GM13976 (cell line): ENCODE data around the gene FEN1.
A peak's percentile ranks its signal among the peaks of the same experiment; 100 is the strongest.

Experiments used
- DNase-seq: peaks from one replicate; pipeline ENCODE4 v3.0.0; 2012; ENCODE audit warnings: low spot score
- in situ Hi-C: fragments of 300-500 bp; cut with MboI; formaldehyde crosslinking; loops from one replicate; pipeline ENCODE4 v1.12.0; 2022; ENCODE audit warnings: low sequenced_read_pairs, mixed read lengths, inconsistent platforms; ENCODE audit not compliant: unreplicated experiment
- TF ChIP-seq, protein P1 (sequence below): IDR thresholded peaks from 2 replicates; pipeline ENCODE4 v1.5.1; 2012; ENCODE audit warnings: borderline replicate concordance, mild to moderate bottlenecking; ENCODE audit not compliant: insufficient read depth; ENCODE audit errors: extremely low read depth, missing control alignments, control extremely low read depth

FEN1 gene

DNA sequence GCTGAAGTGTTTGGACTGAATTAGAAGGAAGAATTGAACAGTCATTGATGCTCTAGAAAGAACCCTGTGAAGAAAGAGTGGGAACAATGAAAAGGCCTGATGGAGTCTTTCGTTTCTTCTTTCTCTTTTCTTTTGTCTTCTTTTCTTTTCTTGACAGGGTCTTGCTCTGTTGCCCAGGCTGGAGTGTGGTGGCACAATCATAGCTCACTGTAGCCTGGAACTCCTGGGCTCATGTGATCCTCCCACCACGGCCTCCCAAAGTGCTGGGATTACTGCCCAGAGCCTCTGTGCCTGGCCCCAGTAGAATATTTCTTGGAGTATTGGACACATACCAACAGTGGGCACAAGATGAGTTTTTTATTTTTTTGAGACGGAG lies 1.1 kb downstream of the FEN1 start:
- in situ Hi-C loops = loop anchor here (10.0 kb wide), 1 partner anchor 281 kb away; no protein-coding TSS in a partner anchor
- no peak for DNase-seq
- TF ChIP-seq, protein P1, sequence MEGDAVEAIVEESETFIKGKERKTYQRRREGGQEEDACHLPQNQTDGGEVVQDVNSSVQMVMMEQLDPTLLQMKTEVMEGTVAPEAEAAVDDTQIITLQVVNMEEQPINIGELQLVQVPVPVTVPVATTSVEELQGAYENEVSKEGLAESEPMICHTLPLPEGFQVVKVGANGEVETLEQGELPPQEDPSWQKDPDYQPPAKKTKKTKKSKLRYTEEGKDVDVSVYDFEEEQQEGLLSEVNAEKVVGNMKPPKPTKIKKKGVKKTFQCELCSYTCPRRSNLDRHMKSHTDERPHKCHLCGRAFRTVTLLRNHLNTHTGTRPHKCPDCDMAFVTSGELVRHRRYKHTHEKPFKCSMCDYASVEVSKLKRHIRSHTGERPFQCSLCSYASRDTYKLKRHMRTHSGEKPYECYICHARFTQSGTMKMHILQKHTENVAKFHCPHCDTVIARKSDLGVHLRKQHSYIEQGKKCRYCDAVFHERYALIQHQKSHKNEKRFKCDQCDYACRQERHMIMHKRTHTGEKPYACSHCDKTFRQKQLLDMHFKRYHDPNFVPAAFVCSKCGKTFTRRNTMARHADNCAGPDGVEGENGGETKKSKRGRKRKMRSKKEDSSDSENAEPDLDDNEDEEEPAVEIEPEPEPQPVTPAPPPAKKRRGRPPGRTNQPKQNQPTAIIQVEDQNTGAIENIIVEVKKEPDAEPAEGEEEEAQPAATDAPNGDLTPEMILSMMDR = no peak

GRCh38 chr11:61794579-61794978 lies 1.9 kb downstream of the FEN1 start:
- TF ChIP-seq, protein P1 = no peak
- DNase-seq = no peak
- in situ Hi-C loops = loop anchor here (10.0 kb wide), 1 partner anchor 280 kb away; no protein-coding TSS in a partner anchor

GRCh38 chr11:61795459-61795858 lies 2.7 kb downstream of the FEN1 start:
- no peak for DNase-seq
- in situ Hi-C loops = loop anchor here (10.0 kb wide), 1 partner anchor 279 kb away; no protein-coding TSS in a partner anchor
- TF ChIP-seq, protein P1 = no peak

DNA sequence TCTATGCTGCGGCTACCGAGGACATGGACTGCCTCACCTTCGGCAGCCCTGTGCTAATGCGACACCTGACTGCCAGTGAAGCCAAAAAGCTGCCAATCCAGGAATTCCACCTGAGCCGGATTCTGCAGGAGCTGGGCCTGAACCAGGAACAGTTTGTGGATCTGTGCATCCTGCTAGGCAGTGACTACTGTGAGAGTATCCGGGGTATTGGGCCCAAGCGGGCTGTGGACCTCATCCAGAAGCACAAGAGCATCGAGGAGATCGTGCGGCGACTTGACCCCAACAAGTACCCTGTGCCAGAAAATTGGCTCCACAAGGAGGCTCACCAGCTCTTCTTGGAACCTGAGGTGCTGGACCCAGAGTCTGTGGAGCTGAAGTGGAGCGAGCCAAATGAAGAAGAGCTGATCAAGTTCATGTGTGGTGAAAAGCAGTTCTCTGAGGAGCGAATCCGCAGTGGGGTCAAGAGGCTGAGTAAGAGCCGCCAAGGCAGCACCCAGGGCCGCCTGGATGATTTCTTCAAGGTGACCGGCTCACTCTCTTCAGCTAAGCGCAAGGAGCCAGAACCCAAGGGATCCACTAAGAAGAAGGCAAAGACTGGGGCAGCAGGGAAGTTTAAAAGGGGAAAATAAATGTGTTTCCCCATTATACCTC lies 3.3 kb downstream of the FEN1 start:
- no peak for DNase-seq
- TF ChIP-seq, protein P1 = no peak
- in situ Hi-C loops = loop anchor here (10.0 kb wide), 1 partner anchor 279 kb away; no protein-coding TSS in a partner anchor

GRCh38 chr11:61797263-61797944 lies 4.7 kb downstream of the FEN1 start:
- peak; percentile 76 for DNase-seq
- in situ Hi-C loops = loop anchor here (10.0 kb wide), 1 partner anchor 277 kb away; no protein-coding TSS in a partner anchor
- TF ChIP-seq, protein P1 = peak; percentile 70

GRCh38 chr11:61799665-61800284 lies 7.1 kb downstream of the FEN1 start:
- TF ChIP-seq, protein P1 = no peak
- no peak for DNase-seq
- in situ Hi-C loops = loop anchor here (10.0 kb wide), 1 partner anchor 275 kb away; no protein-coding TSS in a partner anchor
